Measurements from ENCODE around the gene NUP107. TPM values are rescaled to one million over a fixed set of nuclear protein-coding genes. Genes with fewer than 3 reads are reported as not detected.
A peak's percentile ranks its signal among the peaks of the same experiment; 100 is the strongest.

Gene NUP107
- total and polyA plus RNA-seq, 4 donors: 18.4 to 74.7 (median 26.4) TPM

GRCh38 chr12:68745904-68746571, 59.3 kb downstream of the NUP107 start, which contains the start of gene SLC35E3:
SLC35E3 (plus strand) TSS chr12:68746176; CDS start chr12:68746378, 202 bp downstream.
- Histone ChIP-seq H3K36me3 (ENCODE audit: control insufficient read depth in 4 of 4, insufficient read depth in 4 of 4, low read length in 4 of 4) (peaks cover 1 to 4% (median 2%) of the 10 kb centered on the region in 4 donors), H3K9ac (ENCODE audit: insufficient read depth in 1 of 2, low read length in 2 of 2) (peak within 1 kb of the TSS; percentile 9 to 79), H3K4me1 (ENCODE audit: control insufficient read depth in 5 of 5, insufficient read depth in 5 of 5, low read length in 5 of 5) (peaks cover 0 to 12% (median 3%) of the 10 kb centered on the region in 5 donors), H3K9me3 (ENCODE audit: control insufficient read depth in 4 of 4, insufficient read depth in 3 of 4, low read length in 3 of 4) (no peaks in the 10 kb centered on the region), H3K27me3 (ENCODE audit: control insufficient read depth in 3 of 3, insufficient read depth in 3 of 3, low read length in 2 of 3) (no peaks in the 10 kb centered on the region), H3K27ac (ENCODE audit: low read depth in 1 of 2, low read length in 1 of 2) (peak within 1 kb of the TSS; percentile 66 to 87), H3K4me3 (peak within 1 kb of the TSS; percentile 73)
- whole genome bisulfite sequencing, 2 donors: 0% methylated on average over 52 of the region's 52 CpGs
- peak; percentile 99 for ATAC-seq (ENCODE audit: insufficient read depth, low FRiP score)
- peak; percentile 93 to 95 (median 94) for DNase-seq
- no peak for TF ChIP-seq CTCF (IDR thresholded peaks at IDR 0.05; ENCODE audit: control extremely low read depth, extremely low read depth)

- H3K36me3 ChIP-seq (ENCODE audit: control insufficient read depth in 4 of 4, insufficient read depth in 4 of 4, low read length in 4 of 4): peaks cover under 1 to 4% (median 1%) of the 10 kb centered on the region in 4 donors
- peaks cover 0 to 12% (median 3%) of the 10 kb centered on the region in 5 donors for H3K4me1 ChIP-seq (ENCODE audit: control insufficient read depth in 5 of 5, insufficient read depth in 5 of 5, low read length in 5 of 5)
- H3K27ac ChIP-seq (ENCODE audit: low read depth in 1 of 2, low read length in 1 of 2): peak overlapping the region; percentile 66 to 87
- 5 to 8% methylated on average over 15 of the region's 15 CpGs for WGBS, 2 donors
- no peaks in the 10 kb centered on the region for H3K27me3 ChIP-seq (ENCODE audit: control insufficient read depth in 3 of 3, insufficient read depth in 3 of 3, low read length in 2 of 3)
- H3K9me3 ChIP-seq (ENCODE audit: control insufficient read depth in 4 of 4, insufficient read depth in 3 of 4, low read length in 3 of 4): no peaks in the 10 kb centered on the region
- peak overlapping the region; percentile 9 to 79 for H3K9ac ChIP-seq (ENCODE audit: insufficient read depth in 1 of 2, low read length in 2 of 2)
- ATAC-seq (ENCODE audit: insufficient read depth, low FRiP score) (peak; percentile 44), DNase-seq (peak; percentile 66 to 72 (median 67))
- H3K4me3 ChIP-seq: peak overlapping the region; percentile 73
- no peak for TF ChIP-seq CTCF (IDR thresholded peaks at IDR 0.05; ENCODE audit: control extremely low read depth, extremely low read depth)
Observed at GRCh38 chr12:68746572-68747180, 59.9 kb downstream of the NUP107 start.

GRCh38 chr12:68749443-68749842, 62.7 kb downstream of the NUP107 start:
- H3K27ac ChIP-seq (ENCODE audit: low read depth in 1 of 2, low read length in 1 of 2): no peak overlapping the region
- WGBS, 2 donors: 58 to 91% methylated on average over 3 of the region's 3 CpGs
- H3K9me3 ChIP-seq (ENCODE audit: control insufficient read depth in 4 of 4, insufficient read depth in 3 of 4, low read length in 3 of 4): no peaks in the 10 kb centered on the region
- peaks cover 0 to 12% (median 3%) of the 10 kb centered on the region in 5 donors for H3K4me1 ChIP-seq (ENCODE audit: control insufficient read depth in 5 of 5, insufficient read depth in 5 of 5, low read length in 5 of 5)
- H3K27me3 ChIP-seq (ENCODE audit: control insufficient read depth in 3 of 3, insufficient read depth in 3 of 3, low read length in 2 of 3): no peaks in the 10 kb centered on the region
- no peak overlapping the region for H3K9ac ChIP-seq (ENCODE audit: insufficient read depth in 1 of 2, low read length in 2 of 2)
- H3K36me3 ChIP-seq (ENCODE audit: control insufficient read depth in 4 of 4, insufficient read depth in 4 of 4, low read length in 4 of 4): peaks cover 0 to 9% (median 5%) of the 10 kb centered on the region in 4 donors
- TF ChIP-seq CTCF (IDR thresholded peaks at IDR 0.05; ENCODE audit: control extremely low read depth, extremely low read depth): no peak
- H3K4me3 ChIP-seq: no peak overlapping the region
- ATAC-seq (ENCODE audit: insufficient read depth, low FRiP score): no peak
- DNase-seq: no peak

All from lung (tissue), 12 donors.